BLaER1 (cell line): ENCODE measurements around the gene DPF3.

Experiments used
- H3K27ac ChIP-seq: shearing (Covaris generic); formaldehyde crosslinking; 2 replicates; pipeline ENCODE4 v1.8.1; 2022
- H3K27me3 ChIP-seq: shearing (Covaris generic); formaldehyde crosslinking; 2 replicates; pipeline ENCODE4 v1.8.1; 2022
- H3K36me3 ChIP-seq: shearing (Covaris generic); formaldehyde crosslinking; 2 replicates; pipeline ENCODE4 v1.8.1; 2022
- H3K4me1 ChIP-seq: shearing (Covaris generic); formaldehyde crosslinking; 2 replicates; pipeline ENCODE4 v1.8.1; 2022
- H3K4me2 ChIP-seq: shearing (Covaris generic); formaldehyde crosslinking; 2 replicates; pipeline ENCODE4 v1.8.1; 2022
- H3K4me3 ChIP-seq: shearing (Covaris generic); formaldehyde crosslinking; 2 replicates; pipeline ENCODE4 v1.8.1; 2022
- H3K9ac ChIP-seq: shearing (Covaris generic); formaldehyde crosslinking; 2 replicates; pipeline ENCODE4 v1.8.1; 2022
- H3K9me3 ChIP-seq: shearing (Covaris generic); formaldehyde crosslinking; 2 replicates; pipeline ENCODE4 v1.8.1; 2022
- H4K20me1 ChIP-seq: shearing (Covaris generic); formaldehyde crosslinking; 2 replicates; pipeline ENCODE4 v1.8.1; 2022
- Cebpa-rat ChIP-seq: shearing (Covaris generic); IDR thresholded peaks from 2 replicates; pipeline ENCODE4 v1.8.1; 2022

Gene DPF3

GRCh38 chr14:72711936-72712335 is 182.0 kb downstream of the DPF3 start:
- Histone ChIP-seq H3K9me3 (no peaks in the 10 kb centered on the region), H3K9ac (no peak overlapping the region), H3K27ac (no peak overlapping the region), H3K4me2 (no peak overlapping the region), H4K20me1 (no peaks in the 10 kb centered on the region), H3K27me3 (no peaks in the 10 kb centered on the region), H3K4me3 (no peak overlapping the region), H3K36me3 (no peaks in the 10 kb centered on the region), H3K4me1 (peaks cover 42% of the 10 kb centered on the region)
- no peak for TF ChIP-seq Cebpa-rat

- no peaks in the 10 kb centered on the region for H3K36me3 ChIP-seq
- no peak overlapping the region for H3K4me2 ChIP-seq
- H3K9me3 ChIP-seq: no peaks in the 10 kb centered on the region
- H3K4me3 ChIP-seq: no peak overlapping the region
- H3K9ac ChIP-seq: no peak overlapping the region
- no peaks in the 10 kb centered on the region for H3K27me3 ChIP-seq
- H3K27ac ChIP-seq: no peak overlapping the region
- no peaks in the 10 kb centered on the region for H4K20me1 ChIP-seq
- H3K4me1 ChIP-seq: peaks cover 24% of the 10 kb centered on the region
- no peak for TF ChIP-seq Cebpa-rat
Observed at GRCh38 chr14:72709916-72710611, 183.8 kb downstream of the DPF3 start.

DNA sequence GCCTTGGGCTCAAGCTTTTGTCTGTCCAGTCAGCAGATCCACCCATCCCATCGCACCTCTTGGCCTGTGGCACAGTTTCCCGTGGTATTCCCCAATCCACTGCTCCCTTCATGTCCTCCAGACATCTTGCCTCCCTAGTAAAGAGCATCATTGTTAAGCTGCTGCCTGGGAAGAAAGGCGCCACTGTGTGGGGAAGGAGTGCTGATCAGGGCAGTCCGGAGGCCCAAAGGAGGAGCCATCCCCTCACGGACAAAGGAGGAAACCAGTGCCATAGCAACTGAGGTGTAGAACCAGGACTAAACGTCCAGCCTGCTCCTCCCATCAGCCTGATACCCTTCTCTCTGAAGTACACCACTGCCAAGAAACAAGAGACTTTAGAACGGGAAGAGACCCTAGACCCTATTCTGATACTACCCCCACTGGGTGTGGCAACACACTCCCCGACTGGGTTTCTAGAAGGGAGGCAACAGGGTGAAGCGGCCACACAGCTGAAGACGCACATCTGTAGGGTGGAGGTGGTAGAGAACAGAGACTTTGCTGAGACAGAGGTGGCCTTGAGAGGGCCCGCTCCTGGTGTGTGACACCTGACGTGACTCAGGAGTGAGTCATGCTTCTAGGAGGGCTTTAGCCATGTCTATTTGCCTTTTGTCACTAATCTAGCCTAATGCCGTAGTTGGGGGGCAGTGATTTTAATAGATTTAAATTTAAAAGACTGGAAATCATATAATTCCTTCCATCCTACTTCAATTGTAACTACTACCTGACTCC is 185.0 kb downstream of the DPF3 start:
- Histone ChIP-seq H4K20me1 (no peaks in the 10 kb centered on the region), H3K4me3 (no peak overlapping the region), H3K4me2 (no peak overlapping the region), H3K27me3 (no peaks in the 10 kb centered on the region), H3K9ac (no peak overlapping the region), H3K4me1 (peaks cover 12% of the 10 kb centered on the region), H3K9me3 (no peaks in the 10 kb centered on the region), H3K36me3 (no peaks in the 10 kb centered on the region), H3K27ac (no peak overlapping the region)
- no peak for TF ChIP-seq Cebpa-rat

- no peaks in the 10 kb centered on the region for H3K36me3 ChIP-seq
- H3K9ac ChIP-seq: no peak overlapping the region
- no peak overlapping the region for H3K27ac ChIP-seq
- H3K4me3 ChIP-seq: no peak overlapping the region
- H3K9me3 ChIP-seq: no peaks in the 10 kb centered on the region
- no peaks in the 10 kb centered on the region for H3K27me3 ChIP-seq
- H3K4me2 ChIP-seq: no peak overlapping the region
- H4K20me1 ChIP-seq: no peaks in the 10 kb centered on the region
- H3K4me1 ChIP-seq: peaks cover 5% of the 10 kb centered on the region
- TF ChIP-seq Cebpa-rat: no peak
Observed at GRCh38 chr14:72708222-72708621, 185.7 kb downstream of the DPF3 start.

DNA sequence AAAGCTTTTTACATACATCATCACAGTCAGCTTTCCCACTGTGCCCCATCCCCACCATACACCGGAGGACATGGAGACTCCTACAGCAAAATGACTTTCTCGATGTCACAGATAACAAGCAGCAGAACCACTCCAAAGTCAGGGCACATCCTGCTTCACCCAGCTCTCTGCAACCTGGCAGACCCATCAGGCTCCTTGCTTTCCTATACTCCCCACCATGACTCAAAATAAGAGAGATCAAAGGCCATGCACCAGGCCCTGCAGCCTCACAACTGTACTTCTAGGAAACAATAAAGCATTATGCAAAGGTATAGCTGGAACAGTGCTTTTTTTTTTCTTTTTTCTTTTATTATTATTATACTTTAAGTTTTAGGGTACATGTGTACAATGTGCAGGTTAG is 187.4 kb downstream of the DPF3 start:
- Histone ChIP-seq H4K20me1 (no peaks in the 10 kb centered on the region), H3K27me3 (no peaks in the 10 kb centered on the region), H3K9me3 (no peaks in the 10 kb centered on the region), H3K4me2 (no peak overlapping the region), H3K27ac (no peak overlapping the region), H3K36me3 (no peaks in the 10 kb centered on the region), H3K9ac (no peak overlapping the region), H3K4me1 (no peaks in the 10 kb centered on the region), H3K4me3 (no peak overlapping the region)
- TF ChIP-seq Cebpa-rat: no peak

DNA sequence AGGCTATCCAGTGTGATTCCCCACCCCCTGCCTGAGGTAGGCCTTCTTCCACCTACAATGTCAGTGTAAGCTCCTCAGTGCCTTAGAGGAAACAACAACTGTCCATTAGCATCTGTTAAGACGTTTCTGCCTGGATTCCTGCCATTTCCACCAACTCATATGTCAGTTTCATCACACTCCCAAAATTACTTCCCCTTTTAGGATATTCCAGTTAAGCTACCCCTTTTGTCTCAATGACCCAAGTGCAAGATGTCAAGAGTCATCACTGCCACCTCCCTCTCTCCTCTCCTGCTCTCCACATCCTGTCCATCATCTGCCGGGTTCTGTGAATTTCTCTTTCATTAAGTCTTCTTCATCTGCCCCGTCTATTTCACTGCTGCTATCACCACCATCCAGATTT is 189.4 kb downstream of the DPF3 start:
- Histone ChIP-seq H3K27me3 (no peaks in the 10 kb centered on the region), H3K9me3 (no peaks in the 10 kb centered on the region), H3K4me3 (no peak overlapping the region), H4K20me1 (no peaks in the 10 kb centered on the region), H3K36me3 (no peaks in the 10 kb centered on the region), H3K4me2 (no peak overlapping the region), H3K27ac (no peak overlapping the region), H3K4me1 (peaks cover 9% of the 10 kb centered on the region), H3K9ac (no peak overlapping the region)
- TF ChIP-seq Cebpa-rat: no peak

- Histone ChIP-seq H3K27me3 (no peaks in the 10 kb centered on the region), H4K20me1 (no peaks in the 10 kb centered on the region), H3K27ac (no peak overlapping the region), H3K9me3 (no peaks in the 10 kb centered on the region), H3K9ac (no peak overlapping the region), H3K4me1 (peaks cover 9% of the 10 kb centered on the region), H3K4me2 (no peak overlapping the region), H3K4me3 (no peak overlapping the region), H3K36me3 (no peaks in the 10 kb centered on the region)
- no peak for TF ChIP-seq Cebpa-rat
Observed at GRCh38 chr14:72701605-72702004, 192.3 kb downstream of the DPF3 start.

DNA sequence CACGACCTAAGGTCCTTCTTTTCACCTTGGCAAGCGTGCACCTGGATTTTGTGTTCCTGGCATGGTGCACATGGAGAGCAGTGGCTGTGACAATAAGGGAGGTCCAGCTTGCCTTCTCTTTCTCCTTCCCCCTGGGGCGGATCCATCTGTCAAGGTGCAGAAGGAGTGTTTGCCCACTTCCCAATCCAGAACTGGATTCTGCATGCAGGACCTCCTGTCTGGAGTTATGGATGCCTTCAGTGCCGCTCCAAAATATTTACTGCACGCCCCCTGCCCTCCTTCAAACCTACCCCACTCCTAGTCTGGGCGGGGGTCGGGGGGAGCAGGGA is 192.7 kb downstream of the DPF3 start:
- Histone ChIP-seq H3K27ac (no peak overlapping the region), H3K4me3 (no peak overlapping the region), H3K9ac (no peak overlapping the region), H3K4me2 (no peak overlapping the region), H3K27me3 (no peaks in the 10 kb centered on the region), H4K20me1 (no peaks in the 10 kb centered on the region), H3K9me3 (no peaks in the 10 kb centered on the region), H3K36me3 (no peaks in the 10 kb centered on the region), H3K4me1 (peaks cover 9% of the 10 kb centered on the region)
- no peak for TF ChIP-seq Cebpa-rat

DNA sequence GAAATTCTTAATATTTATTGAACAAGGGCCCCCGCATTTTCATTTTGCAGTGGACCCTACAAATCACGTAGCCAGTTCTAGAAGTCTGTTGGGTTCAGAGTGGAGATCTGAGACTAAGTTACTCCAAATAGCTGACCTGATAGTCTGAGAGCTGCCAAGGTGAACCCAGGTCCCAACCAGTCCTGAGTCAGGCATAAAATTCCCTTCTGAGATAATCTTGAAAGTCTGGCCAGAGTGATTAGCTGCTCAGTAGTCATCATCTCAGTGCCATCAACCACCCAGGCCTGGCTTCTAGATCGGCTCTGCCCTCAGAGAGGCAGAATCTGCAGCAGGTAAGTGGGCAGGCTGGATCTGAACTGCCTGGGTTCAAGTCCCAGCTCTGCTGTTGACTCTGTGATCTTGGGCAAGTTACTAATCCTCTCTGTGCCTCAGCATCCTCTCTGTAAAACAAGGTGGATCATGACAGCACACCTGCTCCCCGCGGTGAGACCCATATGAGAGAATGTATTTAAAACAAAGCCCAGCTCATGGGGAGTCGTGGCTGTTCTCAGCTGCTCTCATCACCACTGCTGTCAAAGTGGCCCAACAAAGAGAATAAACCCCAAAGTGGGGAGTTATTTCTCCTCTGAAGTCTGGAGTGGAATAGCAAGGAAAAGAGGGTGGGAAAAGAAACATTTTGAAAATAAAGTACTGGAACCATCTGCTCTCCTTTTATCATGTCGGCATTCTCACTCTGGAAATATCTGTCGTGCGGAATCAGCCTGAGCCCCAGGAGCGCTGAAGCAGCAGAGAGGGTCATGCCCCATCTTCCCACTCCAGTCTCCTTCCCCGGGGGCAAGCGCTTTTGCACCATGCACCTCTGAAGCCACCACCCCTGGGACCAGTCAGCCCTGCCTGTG is 193.3 kb downstream of the DPF3 start:
- no peaks in the 10 kb centered on the region for H4K20me1 ChIP-seq
- no peak overlapping the region for H3K4me2 ChIP-seq
- no peak overlapping the region for H3K27ac ChIP-seq
- H3K9ac ChIP-seq: no peak overlapping the region
- H3K27me3 ChIP-seq: no peaks in the 10 kb centered on the region
- H3K9me3 ChIP-seq: no peaks in the 10 kb centered on the region
- no peak for TF ChIP-seq Cebpa-rat
- H3K36me3 ChIP-seq: no peaks in the 10 kb centered on the region
- H3K4me1 ChIP-seq: peaks cover 9% of the 10 kb centered on the region
- no peak overlapping the region for H3K4me3 ChIP-seq

DNA sequence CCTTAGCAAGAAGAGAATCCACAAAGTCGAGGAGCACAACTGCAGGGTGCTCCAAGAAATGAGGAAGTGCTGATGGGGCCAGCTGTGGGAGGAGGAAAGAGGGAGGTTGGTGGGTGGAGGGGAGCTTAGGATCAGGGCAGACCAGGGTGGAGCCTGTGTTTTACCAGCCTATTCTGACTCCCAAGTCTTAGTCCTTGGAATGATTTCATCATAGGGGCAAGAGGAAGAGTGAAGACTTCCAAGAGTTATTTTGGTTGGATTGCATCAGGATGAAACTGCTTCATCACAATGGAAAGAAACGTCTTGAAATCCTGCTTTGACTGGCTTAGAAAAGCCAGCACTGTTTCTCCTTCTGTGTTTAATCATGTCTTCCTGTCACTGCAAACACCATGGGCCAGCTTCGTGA is 194.0 kb downstream of the DPF3 start:
- H4K20me1 ChIP-seq: no peaks in the 10 kb centered on the region
- no peak overlapping the region for H3K4me3 ChIP-seq
- no peaks in the 10 kb centered on the region for H3K27me3 ChIP-seq
- TF ChIP-seq Cebpa-rat: no peak
- H3K9me3 ChIP-seq: no peaks in the 10 kb centered on the region
- H3K4me2 ChIP-seq: peak overlapping the region; percentile 11; the same call in 1 of the 2 replicates
- no peaks in the 10 kb centered on the region for H3K36me3 ChIP-seq
- H3K27ac ChIP-seq: no peak overlapping the region
- H3K9ac ChIP-seq: no peak overlapping the region
- H3K4me1 ChIP-seq: peaks cover 9% of the 10 kb centered on the region
